HAP-1 (cell line): Measurements from ENCODE around the gene TRUB2.

ENCODE experiments used
- DNase-seq, 2 experiments: peaks; one replicate each; pipeline ENCODE4 v3.0.0-alpha.2; 2016 to 2020; ENCODE audit warnings: low spot score in 2 of 2
- H3K27me3 ChIP-seq: fragments of 250-450 bp; sonication (Bioruptor Pico); 2 replicates; pipeline ENCODE4 v1.5.1; 2020; ENCODE audit warnings: low read depth, mild to moderate bottlenecking, moderate library complexity
- H3K36me3 ChIP-seq: fragments of 250-450 bp; sonication (Bioruptor Pico); replicated peaks from 2 replicates; pipeline ENCODE4 v1.5.1; 2020; ENCODE audit warnings: mild to moderate bottlenecking
- H3K4me1 ChIP-seq: fragments of 250-450 bp; sonication (Bioruptor Pico); 2 replicates; pipeline ENCODE4 v1.5.1; 2020; ENCODE audit warnings: mild to moderate bottlenecking
- H3K4me3 ChIP-seq: fragments of 250-450 bp; sonication (Bioruptor Pico); 2 replicates; pipeline ENCODE4 v1.5.1; 2020; ENCODE audit warnings: mild to moderate bottlenecking, moderate library complexity
- H3K9me3 ChIP-seq: fragments of 250-450 bp; sonication (Bioruptor Pico); 2 replicates; pipeline ENCODE4 v1.5.1; 2020; ENCODE audit warnings: mild to moderate bottlenecking, moderate library complexity
- in situ Hi-C: fragments of 300-500 bp; cut with MboI; formaldehyde crosslinking; loops from 3 replicates; pipeline ENCODE4 v1.14.3; 2020; ENCODE audit warnings: low sequenced_read_pairs, inconsistent platforms, mixed read lengths

Gene TRUB2

GRCh38 chr9:128258326-128258725, 63.9 kb downstream of the TRUB2 start:
- in situ Hi-C loops, result no loop called here
- no peak for DNase-seq
- no peaks in the 10 kb centered on the region; the same call in 1 of the 2 replicates for H3K4me1 ChIP-seq
- H3K36me3 ChIP-seq, result peaks cover 50% of the 10 kb centered on the region
- H3K27me3 ChIP-seq, result no peaks in the 10 kb centered on the region
- H3K9me3 ChIP-seq, result no peaks in the 10 kb centered on the region
- no peak overlapping the region for H3K4me3 ChIP-seq

GRCh38 chr9:128257907-128258306, 64.3 kb downstream of the TRUB2 start:
- no peak for DNase-seq
- Histone ChIP-seq H3K36me3 (peaks cover 50% of the 10 kb centered on the region), H3K27me3 (no peaks in the 10 kb centered on the region), H3K4me3 (no peak overlapping the region), H3K4me1 (no peaks in the 10 kb centered on the region; the same call in 1 of the 2 replicates), H3K9me3 (no peaks in the 10 kb centered on the region)
- in situ Hi-C loops, result no loop called here

- Histone ChIP-seq H3K9me3 (no peaks in the 10 kb centered on the region), H3K4me3 (no peak overlapping the region), H3K4me1 (no peaks in the 10 kb centered on the region; the same call in 1 of the 2 replicates), H3K27me3 (no peaks in the 10 kb centered on the region), H3K36me3 (peaks cover 44% of the 10 kb centered on the region)
- in situ Hi-C loops, result no loop called here
- DNase-seq, result no peak
Observed at GRCh38 chr9:128257086-128257825, 65.0 kb downstream of the TRUB2 start.
